Measurements from ENCODE around the gene D2HGDH. TPM values are rescaled to one million over a fixed set of nuclear protein-coding genes. Genes with fewer than 3 reads are reported as not detected.
A peak's percentile ranks its signal among the peaks of the same experiment; 100 is the strongest.
"Not testable (repeated sequence)": the region's sequence is repeated elsewhere in the genome, so short reads cannot be mapped to it uniquely, and the experiment has no call there.

The D2HGDH gene
- total and polyA plus RNA-seq, 2 experiments from 2014 or later, result 3.7 to 17.3 TPM

- no peak for TF ChIP-seq REST (IDR thresholded peaks at IDR 0.05; ENCODE audit: unreplicated experiment)
Measured at GRCh38 chr2:241777170-241777685, 42.8 kb downstream of the D2HGDH start (continued).

- peak; percentile 34 for ATAC-seq
- Mint-ChIP-seq H3K9me3 (peaks cover 36% of the 10 kb centered on the region), H3K4me3 (no peak overlapping the region), H3K4me1 (peaks cover 18% of the 10 kb centered on the region), H3K36me3 (ENCODE audit: low read depth) (peaks cover 15% of the 10 kb centered on the region), H3K27me3 (ENCODE audit: insufficient read depth, low read depth, poor library complexity) (peaks cover 13% of the 10 kb centered on the region), H3K27ac (no peak overlapping the region)
- H3K27me3 ChIP-seq (ENCODE audit: insufficient read depth), result no peaks in the 10 kb centered on the region
- H3K27ac ChIP-seq (ENCODE audit: low read depth), result no peak overlapping the region
- no peak overlapping the region for H3K4me2 ChIP-seq
- TF ChIP-seq STAT1 (IDR thresholded peaks at IDR 0.05; ENCODE audit: unreplicated experiment) (no peak), ZNF114 (CRISPR knock-in tag; IDR thresholded peaks at IDR 0.05) (no peak)
- no peak for DNase-seq (ENCODE audit: low spot score)
- H4K20me1 ChIP-seq (replicated peaks; ENCODE audit: insufficient read depth), result no peaks in the 10 kb centered on the region
- peaks cover 7% of the 10 kb centered on the region; the same call in 1 of the 2 replicates for H3K36me3 ChIP-seq (ENCODE audit: insufficient read depth)
- H2AFZ ChIP-seq, result no peak overlapping the region
- peaks cover 6% of the 10 kb centered on the region; the same call in 1 of the 2 replicates for H3K4me1 ChIP-seq (ENCODE audit: insufficient read depth)
- no peaks in the 10 kb centered on the region for H3K9me2 ChIP-seq (ENCODE audit: insufficient read depth)
- no peaks in the 10 kb centered on the region for H3F3A ChIP-seq (replicated peaks; ENCODE audit: low read depth)
- H3K79me2 ChIP-seq (replicated peaks; ENCODE audit: insufficient read depth), result no peaks in the 10 kb centered on the region
- H3K4me3 ChIP-seq, result no peak overlapping the region
Measured at GRCh38 chr2:241777686-241778627, 43.5 kb downstream of the D2HGDH start.

GRCh38 chr2:241780939-241781569 lies 46.6 kb downstream of the D2HGDH start:
- Mint-ChIP-seq H3K27me3 (ENCODE audit: insufficient read depth, low read depth, poor library complexity) (peaks cover 11% of the 10 kb centered on the region), H3K9me3 (peaks cover 53% of the 10 kb centered on the region), H3K36me3 (ENCODE audit: low read depth) (peaks cover 20% of the 10 kb centered on the region), H3K4me1 (peaks cover 18% of the 10 kb centered on the region), H3K4me3 (no peak overlapping the region), H3K27ac (no peak overlapping the region)
- ATAC-seq (no peak), DNase-seq (ENCODE audit: low spot score) (no peak)
- no peaks in the 10 kb centered on the region for H4K20me1 ChIP-seq (replicated peaks; ENCODE audit: insufficient read depth)
- no peak for TF ChIP-seq POLR2AphosphoS5 (IDR thresholded peaks at IDR 0.05; ENCODE audit: low read depth)
- no peak for TF ChIP-seq CTCF (conservative IDR thresholded peaks at IDR 0.05; ENCODE audit: low read depth in 2 of 2)
- no peak overlapping the region for H3K27ac ChIP-seq (ENCODE audit: low read depth)
- H2AFZ ChIP-seq, result no peak overlapping the region
- peaks cover 7% of the 10 kb centered on the region; the same call in 1 of the 2 replicates for H3K36me3 ChIP-seq (ENCODE audit: insufficient read depth)
- no peaks in the 10 kb centered on the region for H3F3A ChIP-seq (replicated peaks; ENCODE audit: low read depth)
- H3K4me1 ChIP-seq (ENCODE audit: insufficient read depth), result peaks cover 13% of the 10 kb centered on the region; the same call in 1 of the 2 replicates
- no peaks in the 10 kb centered on the region for H3K9me2 ChIP-seq (ENCODE audit: insufficient read depth)
- H3K4me2 ChIP-seq, result no peak overlapping the region
- no peaks in the 10 kb centered on the region for H3K79me2 ChIP-seq (replicated peaks; ENCODE audit: insufficient read depth)
- H3K4me3 ChIP-seq, result no peak overlapping the region
- H3K27me3 ChIP-seq (ENCODE audit: insufficient read depth), result no peaks in the 10 kb centered on the region

- not testable (repeated sequence) for H3K4me3 ChIP-seq; H3K9me2 ChIP-seq (ENCODE audit: insufficient read depth); H3F3A ChIP-seq (replicated peaks; ENCODE audit: low read depth); ATAC-seq; H3K4me3 Mint-ChIP-seq; H4K20me1 ChIP-seq (replicated peaks; ENCODE audit: insufficient read depth); H3K27ac ChIP-seq (ENCODE audit: low read depth); H3K4me2 ChIP-seq; H2AFZ ChIP-seq; H3K79me2 ChIP-seq (replicated peaks; ENCODE audit: insufficient read depth); H3K27ac Mint-ChIP-seq; DNase-seq (ENCODE audit: low spot score); H3K36me3 ChIP-seq (ENCODE audit: insufficient read depth); H3K27me3 ChIP-seq (ENCODE audit: insufficient read depth)
- peaks cover 11% of the 10 kb centered on the region for H3K27me3 Mint-ChIP-seq (ENCODE audit: insufficient read depth, low read depth, poor library complexity)
- H3K4me1 ChIP-seq (ENCODE audit: insufficient read depth), result peaks cover 19% of the 10 kb centered on the region; the same call in 1 of the 2 replicates
- peaks cover 20% of the 10 kb centered on the region for H3K36me3 Mint-ChIP-seq (ENCODE audit: low read depth)
- peaks cover 53% of the 10 kb centered on the region for H3K9me3 Mint-ChIP-seq
- H3K4me1 Mint-ChIP-seq, result peaks cover 18% of the 10 kb centered on the region
Measured at GRCh38 chr2:241782053-241782452, 47.6 kb downstream of the D2HGDH start.
